SW480 (cell line): ENCODE results near the gene FRAT1.

Source experiments
- DNase-seq: peaks from one replicate; pipeline ENCODE4 v3.0.0-alpha.2; 2016; ENCODE audit warnings: low spot score

The FRAT1 gene

DNA sequence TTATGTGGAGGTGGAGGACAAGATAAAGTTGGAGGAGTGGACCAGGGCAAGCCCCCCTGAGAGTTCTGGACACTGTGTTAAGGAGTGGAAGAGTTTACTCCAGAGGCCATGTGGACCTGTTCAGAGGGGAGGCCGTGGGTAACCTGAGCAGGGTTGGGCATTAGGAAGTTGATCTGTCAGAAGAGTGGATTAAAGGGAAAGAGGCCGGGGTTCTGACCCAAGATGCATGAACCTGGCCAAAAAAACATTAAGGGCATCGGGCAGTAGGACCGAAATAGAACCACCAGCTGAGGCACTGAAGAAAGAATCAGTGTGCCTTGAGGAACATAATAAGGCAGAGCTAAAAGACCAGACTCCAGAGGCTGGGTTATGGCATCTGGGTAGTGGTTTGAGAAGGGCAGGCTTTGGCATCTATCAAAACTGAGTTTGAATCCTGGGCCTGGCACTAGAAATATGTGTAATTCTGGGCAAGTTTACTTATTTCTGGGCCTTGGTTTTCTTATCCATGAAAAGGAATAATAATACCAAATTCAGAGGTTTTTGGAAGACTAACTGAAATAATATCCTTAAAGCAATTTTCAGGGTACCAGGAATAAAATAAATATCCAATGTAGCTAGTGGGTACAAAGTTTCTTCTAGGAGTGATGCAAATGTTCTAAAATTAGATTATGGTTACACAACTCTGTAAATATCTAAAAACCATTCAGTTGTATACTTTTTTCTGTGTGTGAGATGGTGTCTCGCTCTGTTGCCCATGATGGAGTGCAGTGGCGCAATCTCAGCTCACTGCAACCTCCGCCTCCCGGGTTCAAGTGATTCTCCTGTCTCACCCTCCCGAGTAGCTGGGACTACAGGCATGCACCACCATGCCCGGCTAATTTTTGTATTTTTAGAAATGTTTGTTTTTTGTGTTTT lies 10.9 kb upstream of the FRAT1 start:
- no peak for DNase-seq

DNA sequence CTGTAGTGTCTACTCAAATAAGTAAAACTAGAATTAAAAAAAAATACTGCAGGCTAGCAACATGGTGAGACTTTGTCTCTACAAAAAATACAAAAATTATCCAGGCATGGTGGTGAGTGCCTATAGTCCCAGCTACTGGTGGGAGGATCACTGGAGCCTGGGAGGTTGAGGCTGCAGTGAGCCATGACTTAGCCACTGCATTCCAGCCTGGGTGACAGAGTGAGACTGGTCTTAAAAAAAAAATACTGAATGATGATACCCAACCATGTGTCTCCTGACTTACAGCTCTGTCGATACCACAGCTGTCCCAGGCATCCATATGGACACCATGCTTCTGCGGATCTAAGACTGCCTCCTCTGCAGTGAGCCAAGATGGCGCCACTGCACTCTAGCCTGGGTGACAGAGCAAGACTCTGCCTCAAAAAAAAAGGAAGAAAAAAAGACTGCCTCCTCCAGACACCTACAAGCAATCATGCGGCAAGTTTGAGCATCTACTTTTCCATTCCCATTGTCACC lies 7.9 kb upstream of the FRAT1 start:
- no peak for DNase-seq

DNA sequence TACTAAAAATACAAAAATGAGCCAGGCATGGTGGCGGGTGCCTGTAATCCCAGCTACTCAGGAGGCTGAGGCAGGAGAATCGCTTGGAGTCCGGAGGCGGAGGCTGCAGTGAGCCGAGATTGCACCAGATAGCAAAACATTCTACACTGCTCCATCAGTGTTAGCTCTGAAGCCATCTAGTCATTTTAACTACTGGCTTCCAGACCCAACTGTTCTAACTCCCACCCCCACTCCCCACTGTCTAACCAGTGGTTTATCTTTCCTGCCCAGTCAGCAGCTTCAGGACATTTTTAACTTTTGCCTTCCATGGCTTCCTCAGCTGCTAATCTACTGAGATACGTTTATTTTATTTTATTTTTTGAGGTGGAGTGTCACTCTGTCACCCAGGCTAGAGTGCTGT lies 6.2 kb upstream of the FRAT1 start:
- no peak for DNase-seq

DNA sequence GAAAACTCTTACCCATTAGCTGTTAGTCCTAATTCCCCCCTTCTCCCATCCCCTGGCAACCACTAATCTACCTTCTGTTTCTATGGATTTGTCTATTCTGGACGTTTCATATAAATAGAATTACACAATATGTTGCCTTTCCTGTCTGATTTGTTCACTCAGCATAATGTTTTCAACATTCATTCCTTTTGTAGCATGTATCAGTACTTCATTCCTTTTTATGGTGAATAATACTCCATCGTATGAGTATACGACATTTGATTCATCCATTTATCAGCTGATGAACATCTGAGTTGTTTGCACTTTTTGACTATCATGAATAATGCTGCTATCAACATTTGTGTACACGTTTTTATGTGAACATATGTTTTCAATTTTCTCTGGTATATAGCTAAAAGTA lies 4.4 kb upstream of the FRAT1 start:
- DNase-seq: no peak

DNA sequence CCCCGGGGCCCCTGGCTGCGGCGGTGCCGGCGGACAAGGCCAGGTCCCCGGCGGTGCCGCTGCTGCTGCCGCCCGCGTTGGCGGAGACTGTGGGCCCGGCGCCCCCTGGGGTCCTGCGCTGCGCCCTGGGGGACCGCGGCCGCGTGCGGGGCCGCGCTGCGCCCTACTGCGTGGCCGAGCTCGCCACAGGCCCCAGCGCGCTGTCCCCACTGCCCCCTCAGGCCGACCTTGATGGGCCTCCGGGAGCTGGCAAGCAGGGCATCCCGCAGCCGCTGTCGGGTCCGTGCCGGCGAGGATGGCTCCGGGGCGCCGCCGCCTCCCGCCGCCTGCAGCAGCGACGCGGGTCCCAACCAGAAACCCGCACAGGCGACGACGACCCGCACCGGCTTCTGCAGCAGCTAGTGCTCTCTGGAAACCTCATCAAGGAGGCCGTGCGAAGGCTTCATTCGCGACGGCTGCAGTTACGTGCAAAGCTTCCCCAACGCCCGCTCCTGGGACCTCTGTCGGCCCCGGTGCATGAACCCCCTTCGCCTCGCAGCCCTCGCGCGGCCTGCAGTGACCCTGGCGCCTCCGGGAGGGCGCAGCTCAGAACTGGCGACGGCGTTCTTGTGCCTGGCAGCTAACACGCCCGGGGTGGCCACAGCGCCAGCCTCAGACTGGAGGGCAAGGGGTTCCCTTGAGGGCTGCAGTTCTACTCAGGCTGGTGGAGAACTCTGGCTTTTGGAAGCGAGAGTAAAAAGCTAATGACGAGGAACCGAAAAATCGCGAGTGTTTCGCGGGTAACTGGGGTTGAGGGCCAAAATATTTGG lies 804 bp downstream of the FRAT1 start:
- DNase-seq: peak; percentile 70

DNA sequence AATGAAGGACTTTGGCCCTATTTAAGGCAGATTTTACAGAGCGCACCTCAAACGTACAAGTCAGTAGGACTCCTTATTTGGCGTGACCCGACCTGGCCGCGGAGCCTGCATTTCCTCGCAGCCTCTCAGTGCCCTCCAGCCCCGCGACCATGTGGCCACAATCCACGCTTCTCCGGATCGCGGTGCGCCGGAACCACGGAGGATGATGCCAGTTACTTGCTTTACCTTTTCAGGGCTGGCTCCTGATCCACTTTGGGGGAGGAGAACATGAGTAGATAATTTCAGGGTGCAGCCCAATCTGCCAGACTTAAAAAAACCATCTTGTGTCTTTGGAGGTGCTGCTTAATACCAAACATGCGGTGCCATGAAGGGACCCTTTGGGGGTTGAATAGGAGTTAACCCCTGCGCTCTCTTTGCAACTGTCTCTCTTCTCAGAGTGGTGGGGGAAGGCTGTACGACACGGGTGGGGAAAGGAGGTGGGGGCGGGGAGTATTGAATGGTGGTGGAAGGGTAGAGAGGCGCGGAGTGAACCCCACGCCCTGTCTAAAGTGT lies 1.5 kb downstream of the FRAT1 start:
- no peak for DNase-seq

DNA sequence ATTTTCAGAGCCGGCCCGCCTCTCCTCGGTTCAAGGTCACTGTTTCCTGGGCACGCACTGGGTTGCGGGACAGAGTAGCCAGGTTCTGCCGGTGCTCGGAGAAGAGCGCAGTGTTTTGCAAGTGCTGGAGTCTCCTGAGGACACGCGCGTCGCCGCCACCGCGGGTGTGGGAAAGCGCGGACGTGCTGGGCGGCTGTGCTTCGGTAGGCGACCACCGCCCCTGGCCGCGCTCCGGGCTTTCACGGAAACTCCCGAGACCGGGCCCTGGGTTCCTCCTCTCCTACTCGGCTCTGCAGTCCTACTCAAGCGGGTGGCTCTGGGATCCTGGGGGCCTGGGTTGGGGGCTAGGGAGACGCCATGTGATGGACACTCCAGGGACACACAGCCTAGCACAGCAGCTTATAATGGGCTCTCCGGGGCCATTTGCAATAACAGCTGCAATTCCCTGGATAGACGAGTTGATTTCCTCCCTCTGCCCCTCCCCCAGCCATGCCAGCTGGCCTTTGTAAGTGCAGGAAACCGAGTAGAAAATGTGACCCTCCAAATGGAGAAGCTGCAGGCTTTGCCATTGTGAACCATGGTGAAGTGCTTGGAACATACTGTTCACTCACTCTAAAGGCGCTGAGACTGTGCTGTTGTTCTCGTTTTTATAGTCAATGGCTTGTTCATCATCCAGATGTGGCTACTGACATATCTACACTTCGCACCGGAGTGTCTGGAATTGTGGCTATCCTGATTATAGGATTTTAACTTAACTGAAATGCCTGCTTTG lies 2.1 kb downstream of the FRAT1 start:
- DNase-seq: no peak

DNA sequence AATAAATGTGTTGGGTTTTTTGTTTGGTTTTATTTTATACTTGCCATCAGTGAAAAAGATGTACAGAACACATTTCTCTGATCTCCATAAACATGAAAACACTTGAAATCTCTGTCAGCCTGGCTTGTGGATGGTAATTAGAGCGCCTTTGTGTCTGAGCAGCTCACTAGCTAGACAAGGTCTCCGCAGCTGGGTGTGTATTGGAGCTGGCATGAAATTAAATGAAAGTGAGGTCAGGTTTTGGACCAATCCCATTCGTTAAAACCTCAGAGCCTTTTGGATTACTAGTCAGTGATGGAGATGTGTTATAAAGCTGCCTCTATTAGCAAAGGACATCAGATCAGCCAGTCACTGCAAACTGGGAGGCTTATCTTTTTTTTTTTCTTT lies 2.7 kb downstream of the FRAT1 start:
- DNase-seq: no peak

DNA sequence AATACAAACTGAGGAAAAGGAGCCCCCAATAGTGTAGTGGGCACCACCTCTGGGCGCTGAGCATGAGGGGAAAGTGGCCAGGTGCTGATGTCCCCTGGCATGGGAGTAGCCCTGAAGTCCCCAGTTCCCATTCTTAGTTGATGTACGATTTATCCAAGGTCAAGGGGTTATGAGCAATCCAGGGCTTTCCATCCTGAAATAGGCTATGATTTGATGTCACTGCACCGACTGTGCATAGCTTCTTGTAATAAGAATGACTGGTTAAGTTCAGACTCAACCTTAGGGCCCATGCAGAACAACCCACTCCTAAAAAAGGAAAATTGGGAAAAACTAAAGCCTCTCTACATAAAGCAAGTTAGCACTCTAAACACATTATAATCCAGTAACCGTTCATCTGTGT lies 4.4 kb downstream of the FRAT1 start:
- no peak for DNase-seq

DNA sequence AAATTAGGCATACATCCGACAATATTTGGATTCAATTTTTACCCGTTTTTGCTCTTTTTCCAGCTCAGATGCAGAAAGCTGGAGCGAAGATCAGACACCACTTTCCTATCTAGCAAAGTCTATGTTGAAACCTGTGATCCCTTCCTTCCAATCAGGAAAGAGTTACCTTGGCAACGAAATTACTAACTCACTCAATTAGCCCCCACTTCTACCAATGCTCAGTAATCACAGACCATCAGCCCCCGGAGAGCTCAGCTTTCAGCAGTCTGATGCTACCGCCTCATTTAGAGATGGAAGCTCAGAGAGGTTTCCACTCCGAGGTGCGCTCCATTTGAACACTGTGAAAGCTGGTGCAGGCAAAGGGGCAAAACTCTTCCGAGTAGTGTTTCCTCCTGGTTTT lies 6.7 kb downstream of the FRAT1 start:
- no peak for DNase-seq

DNA sequence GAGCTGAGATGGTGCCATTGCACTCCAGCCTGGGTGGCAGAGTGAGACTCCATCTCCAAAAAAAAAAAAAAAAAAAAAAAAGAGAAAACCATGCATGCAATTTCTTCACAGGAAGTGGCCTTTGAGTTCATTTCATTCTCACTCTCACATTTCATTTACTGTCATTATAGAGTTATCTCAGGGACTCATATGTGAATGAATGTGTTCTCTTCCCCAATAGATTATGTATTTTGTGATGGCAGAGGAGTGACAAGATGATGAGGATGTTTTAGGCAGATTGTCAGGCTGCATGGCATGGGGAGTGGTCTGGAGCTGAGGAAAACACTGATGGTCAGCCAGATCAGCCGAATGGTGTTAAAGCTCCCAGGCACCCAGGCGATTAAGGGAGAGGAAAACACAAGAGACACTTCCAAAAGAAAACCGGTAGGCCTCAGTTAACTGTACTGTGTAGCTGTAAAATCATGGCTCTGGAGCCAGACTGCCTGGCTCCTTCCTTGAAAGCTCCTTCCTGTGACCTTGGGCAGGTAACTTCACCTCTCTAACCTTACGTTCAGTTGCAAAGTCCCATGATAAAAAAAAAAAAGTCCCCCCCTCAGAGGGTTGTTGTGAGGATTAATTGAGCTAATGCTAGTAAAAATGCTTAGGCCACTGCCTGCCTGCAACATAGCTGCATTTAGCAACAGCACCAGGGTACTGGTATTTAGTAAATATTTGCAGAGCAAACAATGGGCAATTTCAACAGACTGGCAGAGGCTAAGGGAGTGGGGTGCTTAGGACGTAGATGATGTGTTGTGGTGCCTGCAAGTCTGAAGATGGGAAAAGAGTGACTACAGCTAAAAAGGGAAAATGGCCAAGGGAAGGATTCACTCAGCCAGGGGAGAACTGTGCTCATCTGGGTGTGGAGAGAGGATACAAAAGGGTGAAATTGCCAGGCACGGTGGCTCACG lies 8.6 kb downstream of the FRAT1 start:
- no peak for DNase-seq

DNA sequence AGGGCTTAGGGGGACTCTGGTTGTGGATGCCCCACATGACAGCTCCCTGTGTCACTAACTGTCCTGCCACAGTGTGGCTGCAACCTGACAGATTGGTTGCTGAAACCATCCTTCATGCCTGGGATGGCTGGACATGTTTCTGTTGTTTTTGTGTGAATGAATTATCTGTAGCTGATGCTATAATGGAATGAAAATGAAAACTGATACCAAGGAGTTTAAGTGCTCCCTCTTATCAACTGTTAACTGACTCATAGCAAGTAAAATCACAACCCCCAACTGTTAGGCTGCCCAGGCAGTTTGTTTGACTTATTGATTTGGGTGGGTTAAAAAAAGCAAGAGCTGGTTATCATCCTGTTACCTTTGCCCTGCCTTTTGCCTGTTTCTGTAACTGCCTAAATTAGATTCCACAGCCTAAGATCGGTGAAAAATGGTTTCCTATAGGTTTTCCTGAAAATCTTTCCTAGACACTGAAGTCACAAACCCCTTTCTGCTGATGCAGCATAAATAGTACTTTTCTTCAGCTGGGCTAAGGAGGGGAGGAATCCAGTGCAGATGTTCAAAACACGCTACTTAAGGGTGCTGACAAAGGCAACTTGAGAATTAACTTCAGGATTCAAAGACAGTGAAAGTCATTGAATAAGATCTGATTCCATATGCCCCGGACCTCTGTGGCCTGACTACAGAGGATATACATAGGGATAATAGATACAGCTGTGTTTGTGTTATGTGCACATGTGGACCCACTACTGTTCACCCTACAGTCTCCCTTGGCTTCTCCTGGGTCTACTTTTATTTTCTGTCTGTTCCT lies 9.8 kb downstream of the FRAT1 start:
- DNase-seq: no peak

DNA sequence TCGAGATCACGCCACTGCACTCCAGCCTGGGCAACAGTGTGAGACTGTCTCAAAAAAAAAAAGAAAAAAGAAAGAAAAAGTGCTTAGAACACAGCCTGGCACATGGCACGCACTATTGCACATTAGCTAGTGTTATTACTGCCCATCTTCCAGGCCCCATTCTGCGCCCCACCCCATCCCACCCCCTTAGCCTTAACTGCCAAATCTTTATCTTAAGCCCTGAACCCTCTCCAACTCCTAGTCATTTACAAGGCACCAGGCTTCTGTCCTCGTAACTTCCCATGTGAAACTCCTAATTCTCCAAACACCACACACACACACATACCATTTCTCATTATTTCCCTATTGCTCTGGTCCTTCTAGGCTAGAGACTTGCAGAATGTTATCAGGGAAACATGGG lies 10.7 kb downstream of the FRAT1 start:
- DNase-seq: no peak

DNA sequence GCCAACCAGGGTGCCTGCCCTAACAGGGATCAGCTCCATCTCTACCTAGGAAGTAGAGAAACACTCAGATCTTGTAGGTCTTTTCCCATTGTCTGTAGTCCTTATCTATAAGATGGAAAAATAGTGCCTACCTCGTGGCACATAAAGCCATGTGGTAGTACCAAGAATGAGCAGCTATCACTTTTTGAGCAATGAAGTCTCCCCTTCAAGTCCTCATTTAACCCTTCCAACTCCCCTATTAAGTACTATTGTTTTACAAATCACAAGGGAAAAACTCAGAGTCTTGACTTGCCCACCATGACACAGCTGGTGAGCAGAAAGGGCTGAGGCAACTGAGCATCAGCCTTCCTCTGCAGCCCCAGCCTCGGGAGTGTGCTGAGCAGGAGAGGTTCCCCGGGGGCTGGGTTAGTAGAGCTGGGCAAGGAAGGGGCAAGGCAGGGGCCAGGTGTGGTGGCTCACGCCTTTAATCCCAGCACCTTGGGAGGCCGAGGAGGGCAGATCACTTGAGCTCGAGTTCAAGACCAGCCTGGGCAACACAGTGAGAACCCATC lies 12.2 kb downstream of the FRAT1 start:
- DNase-seq: no peak

DNA sequence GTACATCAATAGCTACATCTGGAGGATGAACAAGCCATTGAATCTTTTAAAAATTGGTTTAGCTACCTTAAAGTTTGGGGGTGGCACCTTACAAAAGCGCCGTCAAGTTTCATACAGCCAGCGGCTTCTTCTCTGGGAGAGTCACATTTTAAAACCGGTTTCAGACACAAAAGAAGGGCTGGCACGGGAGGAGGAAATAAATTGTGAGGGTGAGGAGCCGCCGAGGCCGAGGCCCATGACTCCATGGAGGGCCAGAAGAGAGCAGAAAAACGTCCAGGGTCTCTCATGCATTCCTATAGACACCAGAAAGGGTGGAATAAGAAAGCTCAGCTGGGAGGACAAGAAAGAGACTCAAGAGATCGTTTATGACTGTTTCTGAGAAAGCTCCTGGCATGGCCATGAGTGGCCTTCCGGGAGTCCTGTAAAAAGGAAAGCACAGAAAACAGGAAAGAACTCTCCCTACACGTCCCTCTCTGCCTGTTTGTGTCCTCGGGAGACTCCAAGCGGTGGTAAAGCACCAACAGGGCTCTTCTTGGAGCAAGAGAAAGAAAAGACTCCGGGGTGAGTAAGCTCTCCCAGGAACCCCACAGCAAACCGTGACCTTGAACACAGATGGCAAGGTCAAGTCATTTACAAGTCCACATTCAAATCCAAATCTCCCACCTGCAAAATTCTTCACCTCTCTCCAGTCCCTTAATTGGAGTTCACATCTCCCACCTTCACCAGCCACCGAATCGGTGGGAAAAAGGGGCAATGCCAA lies 13.7 kb downstream of the FRAT1 start:
- peak; percentile 66 for DNase-seq

DNA sequence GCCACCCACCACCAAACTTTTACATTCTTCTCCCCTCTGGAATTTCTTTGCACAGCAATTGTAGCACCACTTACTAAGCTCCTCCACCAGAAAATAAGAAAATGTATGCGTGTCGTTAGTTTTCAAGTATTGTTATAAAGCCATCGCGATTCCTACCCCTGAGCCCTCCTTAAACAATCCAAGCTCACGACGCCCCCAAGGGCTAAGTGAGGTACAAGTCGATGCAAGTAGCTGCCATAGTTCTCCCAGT lies 14.2 kb downstream of the FRAT1 start:
- peak; percentile 48 for DNase-seq

DNA sequence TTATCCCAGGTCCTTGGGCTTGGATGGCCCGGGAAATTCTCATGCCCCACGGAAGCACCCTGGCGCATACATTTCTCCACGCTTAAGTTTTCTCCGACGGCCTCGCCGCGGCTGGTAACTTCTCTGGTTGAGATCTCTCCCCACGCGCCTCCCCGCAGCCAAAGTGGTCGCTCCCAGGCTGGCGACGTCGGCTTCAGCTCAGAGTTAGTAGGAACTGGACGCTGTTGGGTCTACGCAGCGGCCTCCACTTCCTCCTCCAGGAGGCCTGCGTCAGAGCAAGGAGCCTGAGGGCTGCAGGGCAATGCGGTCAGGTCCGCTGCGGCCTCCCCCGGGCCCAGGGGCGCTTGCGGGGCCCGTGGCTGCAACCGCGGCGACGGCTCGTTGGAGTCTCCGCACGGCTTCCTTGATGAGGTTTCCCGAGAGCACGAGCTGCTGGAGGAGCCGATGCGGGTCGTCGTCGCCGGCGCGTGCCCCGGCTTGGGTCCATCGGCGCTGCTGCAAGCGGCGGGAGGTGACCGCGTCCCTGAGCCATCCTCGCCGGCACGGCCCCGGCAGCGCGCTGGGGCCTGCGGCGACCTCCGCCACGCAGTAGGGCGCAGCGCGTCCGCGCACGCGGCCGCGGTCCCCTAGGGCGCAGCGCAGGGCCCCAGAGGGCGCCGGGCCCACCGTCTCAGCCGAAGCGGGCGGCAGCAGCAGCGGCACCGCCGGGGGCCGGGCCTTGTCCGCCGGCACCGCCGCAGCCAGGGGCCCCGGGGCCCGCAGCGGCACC lies 14.7 kb downstream of the FRAT1 start:
- DNase-seq: peak; percentile 36

DNA sequence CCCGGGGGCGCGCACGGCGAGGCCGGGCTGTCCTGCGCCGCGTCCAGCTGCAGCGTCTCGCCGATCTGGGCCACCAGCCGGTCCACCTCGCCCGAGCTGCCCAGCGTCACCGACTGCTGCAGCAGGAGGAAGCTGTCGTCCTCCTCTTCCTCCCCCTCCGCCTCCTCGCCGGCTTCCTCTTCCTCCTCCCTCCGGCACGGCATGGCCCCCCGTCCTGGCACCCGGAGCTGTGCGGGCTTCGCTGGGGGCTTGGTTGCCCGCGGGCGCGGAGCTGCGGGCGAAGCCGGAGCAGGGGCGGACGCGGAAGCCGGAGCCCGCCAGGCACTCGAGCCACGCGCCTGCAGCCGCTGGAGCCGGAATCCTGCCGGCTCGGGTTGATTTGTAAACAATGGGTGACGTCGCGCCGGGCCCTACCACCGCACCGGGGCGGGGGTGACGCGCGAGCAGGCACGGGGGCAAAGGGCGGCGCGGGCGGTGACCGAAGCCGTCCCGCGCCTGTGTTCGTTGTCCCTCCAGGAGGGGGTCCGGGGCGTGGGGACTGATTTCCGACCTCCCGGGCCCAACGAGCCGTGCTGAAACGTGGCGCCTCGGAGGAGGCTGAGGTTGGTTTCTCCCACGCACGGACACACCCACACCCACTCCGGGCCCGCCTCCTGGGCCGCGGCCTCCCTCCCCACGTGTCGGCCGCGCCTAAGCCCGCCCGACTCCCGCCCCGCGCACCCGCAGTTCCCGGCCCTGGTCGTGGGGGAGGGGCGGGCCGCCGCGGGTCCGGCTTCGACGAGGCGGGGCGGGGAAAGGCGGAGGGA lies 15.5 kb downstream of the FRAT1 start, which contains the start of gene FRAT2:
TSS of gene FRAT2 (minus strand) at position 360 of the 806 bp plus-strand sequence. CDS start at position 203, 157 bp downstream.
- peak; percentile 85 for DNase-seq
